ENCODE data around the gene PKMYT1. TPM values are rescaled to one million over a fixed set of nuclear protein-coding genes. Genes with fewer than 3 reads are reported as not detected.

The PKMYT1 gene
- total RNA-seq (2014; rRNA removed; shearing (Covaris generic)) (82.1 and 100 TPM in 2 replicates), polyA plus RNA-seq (2016; fragmentation: Nextera tagmentation; extraction: Ambion mirVana) (90.9 and 104 TPM in 2 replicates)
- long read RNA-seq, transcript PKMYT1-201 (9 exons, 2,171 nt) = major isoform, 32 of 49 reads
- long read RNA-seq, partial matches to known transcripts = 10 of 49 reads
- long read RNA-seq, other reads (novel, unspliced or antisense) = 3 of 49 reads

DNA sequence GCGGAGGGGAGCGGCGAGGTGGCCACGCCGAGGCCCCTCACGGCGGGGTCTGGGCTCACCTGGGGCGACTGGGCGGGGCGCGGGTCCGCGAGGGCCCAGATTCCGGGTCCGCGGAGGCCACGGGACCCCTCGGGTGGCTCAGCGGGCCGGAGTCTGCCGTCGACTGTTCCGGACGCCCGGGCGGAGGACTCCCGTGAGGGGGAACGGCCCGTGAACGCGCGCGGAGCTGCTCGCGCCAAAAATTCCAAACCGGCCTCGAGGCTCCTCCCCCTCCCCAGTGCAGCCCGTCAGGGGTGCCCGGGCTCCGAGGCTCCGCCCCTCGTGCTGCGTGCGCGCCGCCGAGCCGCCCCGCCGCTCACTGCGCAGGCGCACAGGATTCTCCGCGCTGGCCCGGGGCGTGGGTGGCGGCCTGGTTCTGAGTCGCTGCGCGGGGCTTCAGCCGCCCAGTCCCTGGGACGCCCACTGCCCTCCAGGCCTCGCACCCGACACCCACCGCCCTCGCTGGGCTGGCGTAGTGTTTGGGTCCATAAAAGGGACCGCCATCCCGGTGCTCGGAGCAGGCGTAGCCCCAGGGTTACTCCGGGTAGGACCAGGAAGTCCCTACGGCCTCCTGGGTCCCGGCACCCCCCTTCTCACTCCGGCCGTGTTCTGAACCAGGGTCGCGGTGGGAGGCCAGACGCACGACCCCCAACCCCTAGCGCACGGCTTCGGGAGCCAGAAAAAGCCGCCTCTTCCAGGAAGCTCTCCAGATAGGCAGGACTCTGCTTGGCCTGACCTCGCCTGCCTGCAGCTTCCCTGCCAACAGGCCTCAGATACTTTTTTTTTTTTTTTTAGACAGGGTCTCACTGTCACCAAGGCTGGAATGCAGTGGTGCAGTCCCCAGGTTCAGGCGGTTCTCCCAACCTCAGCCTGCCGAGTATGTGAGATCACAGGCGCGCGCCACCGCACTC, at the start of gene PKMYT1:
TSS of gene PKMYT1 (minus strand) at position 220 of the 950 bp plus-strand sequence. CDS start 789 bp downstream, outside the sequence.
- peak within 1 kb of the TSS; percentile 86 for H3K4me3 ChIP-seq
- Mint-ChIP-seq H3K27ac (peak within 1 kb of the TSS; percentile 84), H3K9me3 (peaks cover 2% of the 10 kb centered on the region; the same call in 2 of the 3 replicates), H3K4me1 (peaks cover 22% of the 10 kb centered on the region), H3K27me3 (ENCODE audit: insufficient read depth, low read depth, poor library complexity) (peaks cover 17% of the 10 kb centered on the region), H3K36me3 (ENCODE audit: low read depth) (peaks cover 22% of the 10 kb centered on the region), H3K4me3 (peak within 1 kb of the TSS; percentile 85)
- peaks cover 22% of the 10 kb centered on the region for H3K4me1 ChIP-seq (ENCODE audit: insufficient read depth)
- 0 out of 2 replicates have a peak, but pooled peaks cover 3% of the 10 kb centered on the region for H3K36me3 ChIP-seq (ENCODE audit: insufficient read depth)
- TF ChIP-seq CREB1 (CRISPR knock-in tag; IDR thresholded peaks at IDR 0.05; ENCODE audit: low read depth) = 0 out of 2 replicates have a peak, but pooled peaks have one; percentile 10
- TF ChIP-seq NANOG (IDR thresholded peaks at IDR 0.05; ENCODE audit: borderline replicate concordance) = no peak
- no peak for TF ChIP-seq EZH2 (IDR thresholded peaks at IDR 0.05; ENCODE audit: low read depth, unreplicated experiment)
- TF ChIP-seq, protein P1, sequence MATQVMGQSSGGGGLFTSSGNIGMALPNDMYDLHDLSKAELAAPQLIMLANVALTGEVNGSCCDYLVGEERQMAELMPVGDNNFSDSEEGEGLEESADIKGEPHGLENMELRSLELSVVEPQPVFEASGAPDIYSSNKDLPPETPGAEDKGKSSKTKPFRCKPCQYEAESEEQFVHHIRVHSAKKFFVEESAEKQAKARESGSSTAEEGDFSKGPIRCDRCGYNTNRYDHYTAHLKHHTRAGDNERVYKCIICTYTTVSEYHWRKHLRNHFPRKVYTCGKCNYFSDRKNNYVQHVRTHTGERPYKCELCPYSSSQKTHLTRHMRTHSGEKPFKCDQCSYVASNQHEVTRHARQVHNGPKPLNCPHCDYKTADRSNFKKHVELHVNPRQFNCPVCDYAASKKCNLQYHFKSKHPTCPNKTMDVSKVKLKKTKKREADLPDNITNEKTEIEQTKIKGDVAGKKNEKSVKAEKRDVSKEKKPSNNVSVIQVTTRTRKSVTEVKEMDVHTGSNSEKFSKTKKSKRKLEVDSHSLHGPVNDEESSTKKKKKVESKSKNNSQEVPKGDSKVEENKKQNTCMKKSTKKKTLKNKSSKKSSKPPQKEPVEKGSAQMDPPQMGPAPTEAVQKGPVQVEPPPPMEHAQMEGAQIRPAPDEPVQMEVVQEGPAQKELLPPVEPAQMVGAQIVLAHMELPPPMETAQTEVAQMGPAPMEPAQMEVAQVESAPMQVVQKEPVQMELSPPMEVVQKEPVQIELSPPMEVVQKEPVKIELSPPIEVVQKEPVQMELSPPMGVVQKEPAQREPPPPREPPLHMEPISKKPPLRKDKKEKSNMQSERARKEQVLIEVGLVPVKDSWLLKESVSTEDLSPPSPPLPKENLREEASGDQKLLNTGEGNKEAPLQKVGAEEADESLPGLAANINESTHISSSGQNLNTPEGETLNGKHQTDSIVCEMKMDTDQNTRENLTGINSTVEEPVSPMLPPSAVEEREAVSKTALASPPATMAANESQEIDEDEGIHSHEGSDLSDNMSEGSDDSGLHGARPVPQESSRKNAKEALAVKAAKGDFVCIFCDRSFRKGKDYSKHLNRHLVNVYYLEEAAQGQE (IDR thresholded peaks at IDR 0.05; ENCODE audit: unreplicated experiment) = no peak
- peak; percentile 90 for TF ChIP-seq POLR2AphosphoS5 (IDR thresholded peaks at IDR 0.05; ENCODE audit: low read depth)
- TF ChIP-seq, protein P2, sequence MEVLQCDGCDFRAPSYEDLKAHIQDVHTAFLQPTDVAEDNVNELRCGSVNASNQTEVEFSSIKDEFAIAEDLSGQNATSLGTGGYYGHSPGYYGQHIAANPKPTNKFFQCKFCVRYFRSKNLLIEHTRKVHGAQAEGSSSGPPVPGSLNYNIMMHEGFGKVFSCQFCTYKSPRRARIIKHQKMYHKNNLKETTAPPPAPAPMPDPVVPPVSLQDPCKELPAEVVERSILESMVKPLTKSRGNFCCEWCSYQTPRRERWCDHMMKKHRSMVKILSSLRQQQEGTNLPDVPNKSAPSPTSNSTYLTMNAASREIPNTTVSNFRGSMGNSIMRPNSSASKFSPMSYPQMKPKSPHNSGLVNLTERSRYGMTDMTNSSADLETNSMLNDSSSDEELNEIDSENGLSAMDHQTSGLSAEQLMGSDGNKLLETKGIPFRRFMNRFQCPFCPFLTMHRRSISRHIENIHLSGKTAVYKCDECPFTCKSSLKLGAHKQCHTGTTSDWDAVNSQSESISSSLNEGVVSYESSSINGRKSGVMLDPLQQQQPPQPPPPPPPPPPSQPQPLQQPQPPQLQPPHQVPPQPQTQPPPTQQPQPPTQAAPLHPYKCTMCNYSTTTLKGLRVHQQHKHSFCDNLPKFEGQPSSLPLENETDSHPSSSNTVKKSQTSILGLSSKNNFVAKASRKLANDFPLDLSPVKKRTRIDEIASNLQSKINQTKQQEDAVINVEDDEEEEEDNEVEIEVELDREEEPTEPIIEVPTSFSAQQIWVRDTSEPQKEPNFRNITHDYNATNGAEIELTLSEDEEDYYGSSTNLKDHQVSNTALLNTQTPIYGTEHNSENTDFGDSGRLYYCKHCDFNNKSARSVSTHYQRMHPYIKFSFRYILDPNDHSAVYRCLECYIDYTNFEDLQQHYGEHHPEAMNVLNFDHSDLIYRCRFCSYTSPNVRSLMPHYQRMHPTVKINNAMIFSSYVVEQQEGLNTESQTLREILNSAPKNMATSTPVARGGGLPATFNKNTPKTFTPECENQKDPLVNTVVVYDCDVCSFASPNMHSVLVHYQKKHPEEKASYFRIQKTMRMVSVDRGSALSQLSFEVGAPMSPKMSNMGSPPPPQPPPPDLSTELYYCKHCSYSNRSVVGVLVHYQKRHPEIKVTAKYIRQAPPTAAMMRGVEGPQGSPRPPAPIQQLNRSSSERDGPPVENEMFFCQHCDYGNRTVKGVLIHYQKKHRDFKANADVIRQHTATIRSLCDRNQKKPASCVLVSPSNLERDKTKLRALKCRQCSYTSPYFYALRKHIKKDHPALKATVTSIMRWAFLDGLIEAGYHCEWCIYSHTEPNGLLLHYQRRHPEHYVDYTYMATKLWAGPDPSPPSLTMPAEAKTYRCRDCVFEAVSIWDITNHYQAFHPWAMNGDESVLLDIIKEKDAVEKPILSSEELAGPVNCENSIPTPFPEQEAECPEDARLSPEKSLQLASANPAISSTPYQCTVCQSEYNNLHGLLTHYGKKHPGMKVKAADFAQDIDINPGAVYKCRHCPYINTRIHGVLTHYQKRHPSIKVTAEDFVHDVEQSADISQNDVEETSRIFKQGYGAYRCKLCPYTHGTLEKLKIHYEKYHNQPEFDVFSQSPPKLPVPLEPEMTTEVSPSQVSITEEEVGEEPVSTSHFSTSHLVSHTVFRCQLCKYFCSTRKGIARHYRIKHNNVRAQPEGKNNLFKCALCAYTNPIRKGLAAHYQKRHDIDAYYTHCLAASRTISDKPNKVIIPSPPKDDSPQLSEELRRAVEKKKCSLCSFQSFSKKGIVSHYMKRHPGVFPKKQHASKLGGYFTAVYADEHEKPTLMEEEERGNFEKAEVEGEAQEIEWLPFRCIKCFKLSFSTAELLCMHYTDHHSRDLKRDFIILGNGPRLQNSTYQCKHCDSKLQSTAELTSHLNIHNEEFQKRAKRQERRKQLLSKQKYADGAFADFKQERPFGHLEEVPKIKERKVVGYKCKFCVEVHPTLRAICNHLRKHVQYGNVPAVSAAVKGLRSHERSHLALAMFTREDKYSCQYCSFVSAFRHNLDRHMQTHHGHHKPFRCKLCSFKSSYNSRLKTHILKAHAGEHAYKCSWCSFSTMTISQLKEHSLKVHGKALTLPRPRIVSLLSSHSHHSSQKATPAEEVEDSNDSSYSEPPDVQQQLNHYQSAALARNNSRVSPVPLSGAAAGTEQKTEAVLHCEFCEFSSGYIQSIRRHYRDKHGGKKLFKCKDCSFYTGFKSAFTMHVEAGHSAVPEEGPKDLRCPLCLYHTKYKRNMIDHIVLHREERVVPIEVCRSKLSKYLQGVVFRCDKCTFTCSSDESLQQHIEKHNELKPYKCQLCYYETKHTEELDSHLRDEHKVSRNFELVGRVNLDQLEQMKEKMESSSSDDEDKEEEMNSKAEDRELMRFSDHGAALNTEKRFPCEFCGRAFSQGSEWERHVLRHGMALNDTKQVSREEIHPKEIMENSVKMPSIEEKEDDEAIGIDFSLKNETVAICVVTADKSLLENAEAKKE (CRISPR knock-in tag; IDR thresholded peaks at IDR 0.05) = no peak
- peak; percentile 90 for DNase-seq (ENCODE audit: low spot score)
- H2AFZ ChIP-seq = peak within 1 kb of the TSS; percentile 81
- ATAC-seq = peak; percentile 67
- H3K79me2 ChIP-seq (replicated peaks; ENCODE audit: insufficient read depth) = peaks cover 14% of the 10 kb centered on the region
- no peaks in the 10 kb centered on the region for H3K27me3 ChIP-seq (ENCODE audit: insufficient read depth)
- peaks cover 8% of the 10 kb centered on the region; the same call in 1 of the 2 replicates for H4K20me1 ChIP-seq (replicated peaks; ENCODE audit: insufficient read depth)
- H3K9me2 ChIP-seq (ENCODE audit: insufficient read depth) = no peaks in the 10 kb centered on the region
- peaks cover 19% of the 10 kb centered on the region for H3F3A ChIP-seq (replicated peaks; ENCODE audit: low read depth)
- peak within 1 kb of the TSS; percentile 96 for H3K27ac ChIP-seq (ENCODE audit: low read depth)
- peak within 1 kb of the TSS; percentile 92 for H3K4me2 ChIP-seq

Measured in GM23338 (cell line).